ENCODE results near the gene GRIK4.

- TF ChIP-seq CTCF (conservative IDR thresholded peaks at IDR 0.05; ENCODE audit: low read length): no peak
- TF ChIP-seq EZH2phosphoT487 (IDR thresholded peaks at IDR 0.05; ENCODE audit: borderline replicate concordance, low read depth, low read length): no peak
Observed at GRCh38 chr11:120869097-120869496, 357.5 kb downstream of the GRIK4 start.

Measured in OCI-LY7 (cell line).